MCF 10A (cell line): ENCODE results near the gene GPR101. TPM values are rescaled to one million over a fixed set of nuclear protein-coding genes. Genes with fewer than 3 reads are reported as not detected.

Experiments used
- BruUV-seq: library from RNA; stranded (reverse); fragments of 400-500 nt; replicated peaks from 2 replicates; lab custom pipeline; 2021; lab: Mats Ljungman, UMichigan
- CTCF ChIA-PET: fragments of 300-600 bp; sonication (Branson Sonifier 250); formaldehyde crosslinking; extraction: SDS; loops from one replicate; lab custom pipeline; 2021; ENCODE audit warnings: antibody characterized with exemption, inconsistent platforms; lab: Yijun Ruan, JAX
- POLR2A ChIA-PET: fragments of 300-600, 350-650 bp; sonication (Branson Sonifier 250); formaldehyde crosslinking; extraction: SDS; loops from one replicate; lab custom pipeline; 2020; ENCODE audit warnings: antibody characterized with exemption, inconsistent platforms; lab: Yijun Ruan, JAX
- DNase-seq: peaks from one replicate; pipeline ENCODE4 v3.0.0-alpha.2; 2018; ENCODE audit not compliant: unreplicated experiment
- H3K27ac Mint-ChIP-seq: one replicate; pipeline ENCODE4 v1.8.0; 2022; ENCODE audit warnings: mild to moderate bottlenecking, low read depth, mixed read lengths; ENCODE audit not compliant: unreplicated experiment
- H3K27me3 Mint-ChIP-seq: one replicate; pipeline ENCODE4 v1.8.0; 2022; ENCODE audit warnings: mixed read lengths; ENCODE audit not compliant: insufficient read depth, unreplicated experiment
- H3K36me3 Mint-ChIP-seq: one replicate; pipeline ENCODE4 v1.8.0; 2022; ENCODE audit warnings: mild to moderate bottlenecking, moderate library complexity, mixed read lengths; ENCODE audit not compliant: insufficient read depth, unreplicated experiment
- H3K4me1 Mint-ChIP-seq: one replicate; pipeline ENCODE4 v1.8.0; 2022; ENCODE audit warnings: mixed read lengths; ENCODE audit not compliant: insufficient read depth, unreplicated experiment
- H3K4me3 Mint-ChIP-seq: one replicate; pipeline ENCODE4 v1.8.0; 2022; ENCODE audit warnings: mild to moderate bottlenecking, moderate library complexity, mixed read lengths; ENCODE audit not compliant: unreplicated experiment
- H3K9me3 Mint-ChIP-seq: one replicate; pipeline ENCODE4 v1.8.0; 2022; ENCODE audit warnings: mixed read lengths; ENCODE audit not compliant: unreplicated experiment
- CTCF ChIP-seq: fragments of 200-600 bp; IDR thresholded peaks from one replicate; pipeline ENCODE4 v1.8.0; 2022; ENCODE audit warnings: antibody characterized with exemption, mild to moderate bottlenecking; ENCODE audit not compliant: unreplicated experiment
- intact Hi-C: fragments of 100-400 bp; cut with micrococcal nuclease; formaldehyde crosslinking; loops from 2 replicates; pipeline ENCODE4 v1.14.1; 2022
- total RNA-seq: library from RNA; stranded (reverse); gene quantifications from 2 replicates; pipeline ENCODE4 v1.2.3, GENCODE V29; 2022

Gene GPR101
- total RNA-seq, 1 experiment from 2014 or later: not detected

GRCh38 chrX:136999024-136999423 is 34.8 kb downstream of the GPR101 start:
- ChIA-PET CTCF (no interaction called here), POLR2A (no interaction called here)
- DNase-seq: no peak
- Mint-ChIP-seq H3K27me3 (no peaks in the 10 kb centered on the region), H3K4me1 (no peaks in the 10 kb centered on the region), H3K36me3 (no peaks in the 10 kb centered on the region), H3K27ac (no peak overlapping the region), H3K9me3 (no peaks in the 10 kb centered on the region), H3K4me3 (no peak overlapping the region)
- TF ChIP-seq CTCF: no peak
- intact Hi-C loops: no loop called here
- no TSS peak for BruUV-seq

Other genes starting within 250 kb of the GPR101 start
- 271 and 333 TPM in 2 replicates for gene RBMX, start 153.3 kb downstream of the GPR101 start, total RNA-seq